GM18519 (cell line): ENCODE results near the gene PLA2R1.

ENCODE experiments used
- ATAC-seq: cut with Tn5 transposase; IDR thresholded peaks from one replicate; pipeline ENCODE4 v1.9.1; 2021; ENCODE audit warnings: mild to moderate bottlenecking, moderate library complexity; ENCODE audit not compliant: unreplicated experiment, low FRiP score

PLA2R1 gene

DNA sequence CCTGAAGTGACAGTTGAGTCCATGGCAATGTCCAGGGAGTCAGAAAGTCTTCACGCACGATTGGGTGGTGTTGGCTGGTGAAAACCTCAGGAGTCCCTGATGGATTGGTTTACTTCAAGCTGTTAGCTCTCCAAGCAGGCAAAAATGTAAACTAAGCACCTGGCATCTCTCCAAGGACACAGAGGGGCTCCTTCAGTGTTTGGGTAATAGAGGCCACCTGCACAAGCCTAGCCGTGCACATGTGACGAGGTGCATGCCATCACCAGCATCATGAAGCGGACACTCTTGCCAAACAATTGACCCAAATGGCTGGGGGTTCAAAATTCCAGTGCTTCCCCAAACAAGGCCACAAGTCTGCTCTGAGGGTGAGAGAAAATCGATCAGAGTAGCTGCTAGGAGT lies 159.7 kb downstream of the PLA2R1 start:
- no peak for ATAC-seq

DNA sequence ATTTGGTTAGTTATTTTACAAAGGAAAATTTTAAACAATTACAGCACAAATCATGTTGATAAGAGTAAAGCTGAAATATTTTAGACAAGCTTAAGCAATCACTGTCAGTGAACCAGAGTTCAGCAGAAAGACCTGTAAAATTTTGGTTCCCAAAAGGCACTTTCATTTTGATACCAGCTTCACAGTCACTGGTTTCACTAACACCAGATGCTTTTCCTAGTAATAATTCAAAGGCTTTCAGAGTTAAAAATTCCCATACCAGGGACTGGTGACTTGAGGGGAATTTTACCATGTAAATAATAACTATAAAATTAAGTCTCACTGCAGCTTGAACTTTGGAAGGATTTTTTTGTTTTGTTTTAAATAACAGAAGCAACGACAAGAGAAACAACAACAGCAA lies 162.1 kb downstream of the PLA2R1 start:
- no peak for ATAC-seq

DNA sequence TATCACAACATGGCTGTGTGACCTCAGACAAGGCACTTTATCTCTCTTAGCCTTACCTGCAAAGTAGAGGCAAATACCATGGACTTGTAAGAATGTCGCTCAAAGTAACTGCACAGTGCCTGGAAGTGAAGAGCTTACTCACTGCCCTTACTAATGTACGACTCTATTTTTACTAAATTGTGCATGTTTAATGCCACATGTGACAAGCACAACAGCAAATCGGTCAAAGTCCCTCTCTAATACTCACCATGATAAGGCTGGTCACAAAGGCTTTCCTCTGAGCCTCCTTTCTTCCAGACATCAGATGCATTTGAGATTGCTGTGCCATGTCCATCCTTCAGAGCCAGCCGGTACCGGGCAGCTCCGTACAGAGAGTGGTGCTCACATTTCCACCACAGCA lies 164.0 kb downstream of the PLA2R1 start:
- ATAC-seq: no peak

DNA sequence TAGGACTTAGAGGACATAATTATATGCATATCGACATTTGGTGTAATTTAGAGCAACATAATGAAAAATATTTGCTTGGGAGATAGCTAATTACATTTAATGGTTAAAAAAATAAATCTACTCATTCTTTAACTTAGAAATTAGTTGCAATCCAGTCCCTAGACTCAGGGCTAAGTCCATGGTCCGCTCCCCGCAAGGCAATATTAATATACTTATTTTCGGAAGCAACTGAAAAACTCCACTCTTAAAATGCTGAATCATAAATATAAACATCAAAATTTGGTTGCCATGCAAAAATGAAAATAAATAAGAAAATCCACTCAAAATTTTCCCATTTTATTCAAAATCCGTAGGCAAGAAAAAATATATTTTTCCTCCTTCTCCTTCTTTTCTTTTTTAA lies 164.7 kb downstream of the PLA2R1 start:
- ATAC-seq: no peak

GRCh38 chr2:159897081-159897480 lies 165.3 kb downstream of the PLA2R1 start:
- ATAC-seq: no peak

- ATAC-seq: peak; percentile 49
Measured at GRCh38 chr2:159895258-159896065, 167.0 kb downstream of the PLA2R1 start.

DNA sequence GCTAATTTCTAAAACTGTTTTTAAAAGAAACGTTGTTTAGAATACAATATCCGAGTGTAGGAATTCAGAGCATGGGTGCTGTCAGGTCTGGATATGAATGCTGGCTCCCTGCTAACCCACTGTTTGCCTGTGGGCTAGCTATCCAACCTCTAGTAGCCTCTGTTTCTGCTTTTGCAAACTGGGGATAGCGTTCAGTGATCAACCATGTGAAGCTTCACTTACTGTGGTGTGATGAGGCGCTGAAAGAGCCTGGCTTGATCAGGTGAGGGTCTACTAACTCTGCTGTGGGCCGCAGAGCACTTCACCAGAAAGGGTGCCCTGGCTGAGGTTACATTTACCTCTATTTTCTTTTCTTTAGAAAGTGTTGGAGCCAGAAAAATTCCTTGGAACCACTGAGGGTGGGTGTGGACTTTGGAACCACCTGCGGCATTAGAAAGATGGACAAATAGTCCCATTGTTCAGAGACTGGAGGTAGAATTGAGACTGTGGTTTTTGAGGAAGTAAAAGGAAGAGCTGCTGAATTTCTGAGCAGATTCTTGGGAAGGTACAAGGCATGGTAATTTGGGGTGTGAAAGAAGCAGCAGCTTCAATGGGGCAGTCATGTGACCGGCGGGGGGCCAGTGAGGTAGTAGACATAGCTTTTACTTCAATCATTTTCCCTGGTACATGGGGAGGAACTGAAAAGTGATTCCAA lies 168.1 kb downstream of the PLA2R1 start:
- ATAC-seq: no peak

DNA sequence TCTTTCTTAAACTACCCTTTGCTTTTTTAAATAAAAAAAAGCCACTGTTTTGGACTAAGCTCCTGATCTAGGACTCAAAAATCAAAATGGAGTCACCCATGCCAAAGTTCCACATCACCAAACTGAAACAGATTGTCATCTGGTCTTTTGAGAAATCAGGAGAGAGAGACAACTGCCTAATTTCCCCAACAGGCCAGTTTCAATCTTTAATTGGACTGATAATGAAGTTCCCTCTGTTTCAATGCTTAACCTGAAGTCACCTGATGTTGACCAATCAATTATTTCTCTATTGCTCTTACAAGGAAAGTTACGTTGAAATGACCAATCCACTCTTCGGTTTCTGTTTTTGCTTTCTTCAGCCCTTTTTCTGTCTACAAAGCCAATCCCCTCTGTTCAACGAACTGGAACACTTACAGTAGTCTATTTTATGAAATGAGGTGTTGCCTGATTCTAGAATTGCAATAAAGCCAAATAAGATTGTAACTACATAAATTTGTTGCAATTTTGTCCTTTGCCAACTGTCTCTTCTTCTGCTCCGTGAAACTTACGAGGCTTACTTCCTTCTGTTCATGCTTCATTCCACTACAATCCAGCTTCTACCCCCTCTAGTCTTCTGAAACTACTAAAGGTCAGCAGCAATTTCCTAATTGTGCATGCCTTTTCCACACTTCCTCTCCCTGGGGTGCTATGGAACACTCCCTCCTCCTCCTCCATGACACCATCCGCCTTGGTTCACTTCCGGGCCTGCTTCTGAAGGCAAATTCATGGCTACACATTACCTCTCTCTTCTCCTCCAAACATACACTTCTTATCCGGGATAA lies 169.2 kb downstream of the PLA2R1 start:
- ATAC-seq: no peak

GRCh38 chr2:159891917-159892730 lies 170.3 kb downstream of the PLA2R1 start:
- ATAC-seq: no peak

GRCh38 chr2:159891267-159891588 lies 171.2 kb downstream of the PLA2R1 start:
- ATAC-seq: no peak

- ATAC-seq: peak; percentile 33
Measured at GRCh38 chr2:159890551-159891266, 171.7 kb downstream of the PLA2R1 start.

- ATAC-seq: no peak
Measured at GRCh38 chr2:159882130-159882745, 180.2 kb downstream of the PLA2R1 start.
